ENCODE results near the gene PRADC1.

GRCh38 chr2:73205611-73206010, 27.4 kb downstream of the PRADC1 start:
- TF ChIP-seq CTCF (IDR thresholded peaks at IDR 0.05): no peak
- TF ChIP-seq POLR2A (IDR thresholded peaks at IDR 0.05): no peak
- no peak for TF ChIP-seq POLR2AphosphoS5 (IDR thresholded peaks at IDR 0.05; ENCODE audit: insufficient read depth in 1 of 2, low read depth in 1 of 2)
